Activated naive CD8-positive, alpha-beta T cell treated with anti-CD3 and anti-CD28 coated beads, Interleukin-2, amount 50 U/mL, for 24 hours (primary cell): Measurements from ENCODE around the gene CREB3.
A peak's percentile ranks its signal among the peaks of the same experiment; 100 is the strongest.

Experiments
- ATAC-seq: fragments of 150-1000 bp; cut with Tn5 transposase; one replicate; pipeline ENCODE4 v1.10.0; 2021
- DNase-seq: peaks from one replicate; pipeline ENCODE4 v3.0.0; 2021
- H3K27ac Mint-ChIP-seq: one replicate; pipeline ENCODE4 v1.8.0; 2021; ENCODE audit warnings: mild to moderate bottlenecking, mixed read lengths
- H3K27me3 Mint-ChIP-seq: one replicate; pipeline ENCODE4 v1.8.0; 2021; ENCODE audit warnings: mixed read lengths
- H3K36me3 Mint-ChIP-seq: one replicate; pipeline ENCODE4 v1.8.0; 2021; ENCODE audit warnings: low read depth, mixed read lengths
- H3K4me1 Mint-ChIP-seq: one replicate; pipeline ENCODE4 v1.8.0; 2021; ENCODE audit warnings: mixed read lengths
- H3K4me3 Mint-ChIP-seq: one replicate; pipeline ENCODE4 v1.8.0; 2021; ENCODE audit warnings: mild to moderate bottlenecking, moderate library complexity, mixed read lengths
- H3K9me3 Mint-ChIP-seq: one replicate; pipeline ENCODE4 v1.8.0; 2021; ENCODE audit warnings: mixed read lengths

Gene CREB3

GRCh38 chr9:35758475-35759050, 26.1 kb downstream of the CREB3 start:
- Mint-ChIP-seq H3K9me3 (no peaks in the 10 kb centered on the region), H3K4me3 (peak overlapping the region; percentile 97), H3K27ac (peak overlapping the region; percentile 53), H3K4me1 (peaks cover 39% of the 10 kb centered on the region), H3K27me3 (no peaks in the 10 kb centered on the region), H3K36me3 (peaks cover 5% of the 10 kb centered on the region)
- DNase-seq (no peak), ATAC-seq (no peak)

- Mint-ChIP-seq H3K4me3 (no peak overlapping the region), H3K36me3 (peaks cover 5% of the 10 kb centered on the region), H3K9me3 (no peaks in the 10 kb centered on the region), H3K4me1 (peaks cover 39% of the 10 kb centered on the region), H3K27me3 (no peaks in the 10 kb centered on the region), H3K27ac (no peak overlapping the region)
- ATAC-seq (no peak), DNase-seq (no peak)
Measured at GRCh38 chr9:35759795-35760194, 27.3 kb downstream of the CREB3 start.

- DNase-seq: no peak
- H3K4me3 Mint-ChIP-seq: no peak overlapping the region
- no peak for ATAC-seq
- peaks cover 5% of the 10 kb centered on the region for H3K36me3 Mint-ChIP-seq
- peaks cover 39% of the 10 kb centered on the region for H3K4me1 Mint-ChIP-seq
- H3K27me3 Mint-ChIP-seq: no peaks in the 10 kb centered on the region
- H3K27ac Mint-ChIP-seq: no peak overlapping the region
- no peaks in the 10 kb centered on the region for H3K9me3 Mint-ChIP-seq
Measured at GRCh38 chr9:35760651-35761050, 28.2 kb downstream of the CREB3 start.

- ATAC-seq: no peak
- Mint-ChIP-seq H3K9me3 (no peaks in the 10 kb centered on the region), H3K4me1 (peaks cover 26% of the 10 kb centered on the region), H3K27ac (no peak overlapping the region), H3K27me3 (no peaks in the 10 kb centered on the region), H3K36me3 (peaks cover 5% of the 10 kb centered on the region), H3K4me3 (no peak overlapping the region)
- no peak for DNase-seq
Measured at GRCh38 chr9:35763181-35763580, 30.7 kb downstream of the CREB3 start.

GRCh38 chr9:35763803-35764202, 31.3 kb downstream of the CREB3 start:
- no peaks in the 10 kb centered on the region for H3K9me3 Mint-ChIP-seq
- H3K4me1 Mint-ChIP-seq: peaks cover 20% of the 10 kb centered on the region
- DNase-seq (no peak), ATAC-seq (no peak)
- no peak overlapping the region for H3K27ac Mint-ChIP-seq
- H3K27me3 Mint-ChIP-seq: no peaks in the 10 kb centered on the region
- H3K36me3 Mint-ChIP-seq: peaks cover 1% of the 10 kb centered on the region
- no peak overlapping the region for H3K4me3 Mint-ChIP-seq

- ATAC-seq: no peak
- H3K4me1 Mint-ChIP-seq: peaks cover 5% of the 10 kb centered on the region
Measured at GRCh38 chr9:35766997-35767396, 34.5 kb downstream of the CREB3 start.

GRCh38 chr9:35767458-35767857, 35.0 kb downstream of the CREB3 start:
- no peak for ATAC-seq
- no peaks in the 10 kb centered on the region for H3K9me3 Mint-ChIP-seq
- H3K27me3 Mint-ChIP-seq: no peaks in the 10 kb centered on the region
- no peak for DNase-seq
- no peak overlapping the region for H3K4me3 Mint-ChIP-seq
- H3K27ac Mint-ChIP-seq: no peak overlapping the region
- no peaks in the 10 kb centered on the region for H3K36me3 Mint-ChIP-seq
- H3K4me1 Mint-ChIP-seq: peaks cover 5% of the 10 kb centered on the region

More at GRCh38 chr9:35766997-35767396, 34.5 kb downstream of the CREB3 start:
- no peak overlapping the region for H3K27ac Mint-ChIP-seq
- no peaks in the 10 kb centered on the region for H3K36me3 Mint-ChIP-seq
- H3K27me3 Mint-ChIP-seq: no peaks in the 10 kb centered on the region
- no peaks in the 10 kb centered on the region for H3K9me3 Mint-ChIP-seq
- no peak for DNase-seq
- H3K4me3 Mint-ChIP-seq: no peak overlapping the region

- peaks cover 5% of the 10 kb centered on the region for H3K4me1 Mint-ChIP-seq
- no peaks in the 10 kb centered on the region for H3K27me3 Mint-ChIP-seq
- no peak overlapping the region for H3K4me3 Mint-ChIP-seq
- H3K27ac Mint-ChIP-seq: no peak overlapping the region
- no peaks in the 10 kb centered on the region for H3K36me3 Mint-ChIP-seq
- ATAC-seq (no peak), DNase-seq (no peak)
- H3K9me3 Mint-ChIP-seq: no peaks in the 10 kb centered on the region
Measured at GRCh38 chr9:35769763-35770162, 37.3 kb downstream of the CREB3 start.

- H3K9me3 Mint-ChIP-seq: no peaks in the 10 kb centered on the region
- no peak overlapping the region for H3K4me3 Mint-ChIP-seq
- H3K27me3 Mint-ChIP-seq: no peaks in the 10 kb centered on the region
- H3K4me1 Mint-ChIP-seq: peaks cover 8% of the 10 kb centered on the region
- no peak for DNase-seq
- ATAC-seq: no peak
- no peak overlapping the region for H3K27ac Mint-ChIP-seq
- H3K36me3 Mint-ChIP-seq: no peaks in the 10 kb centered on the region
Measured at GRCh38 chr9:35771075-35771433, 38.6 kb downstream of the CREB3 start.

GRCh38 chr9:35771534-35771933, 39.1 kb downstream of the CREB3 start:
- Mint-ChIP-seq H3K4me1 (peaks cover 4% of the 10 kb centered on the region), H3K4me3 (no peak overlapping the region), H3K9me3 (no peaks in the 10 kb centered on the region), H3K27ac (no peak overlapping the region), H3K36me3 (no peaks in the 10 kb centered on the region), H3K27me3 (no peaks in the 10 kb centered on the region)
- DNase-seq (no peak), ATAC-seq (no peak)

- no peak for DNase-seq
- Mint-ChIP-seq H3K4me3 (no peak overlapping the region), H3K27me3 (no peaks in the 10 kb centered on the region), H3K27ac (no peak overlapping the region), H3K9me3 (no peaks in the 10 kb centered on the region), H3K4me1 (peaks cover 4% of the 10 kb centered on the region), H3K36me3 (no peaks in the 10 kb centered on the region)
- ATAC-seq: no peak
Measured at GRCh38 chr9:35771943-35772342, 39.5 kb downstream of the CREB3 start.

GRCh38 chr9:35774907-35775635, 42.6 kb downstream of the CREB3 start:
- H3K9me3 Mint-ChIP-seq: no peaks in the 10 kb centered on the region
- peaks cover 4% of the 10 kb centered on the region for H3K4me1 Mint-ChIP-seq
- ATAC-seq: no peak
- H3K4me3 Mint-ChIP-seq: no peak overlapping the region
- no peak for DNase-seq
- H3K27ac Mint-ChIP-seq: no peak overlapping the region
- peaks cover 6% of the 10 kb centered on the region for H3K36me3 Mint-ChIP-seq
- H3K27me3 Mint-ChIP-seq: no peaks in the 10 kb centered on the region

GRCh38 chr9:35776018-35776417, 43.6 kb downstream of the CREB3 start:
- no peak for ATAC-seq
- no peaks in the 10 kb centered on the region for H3K9me3 Mint-ChIP-seq
- H3K4me3 Mint-ChIP-seq: no peak overlapping the region
- peaks cover 14% of the 10 kb centered on the region for H3K36me3 Mint-ChIP-seq
- no peaks in the 10 kb centered on the region for H3K27me3 Mint-ChIP-seq
- H3K4me1 Mint-ChIP-seq: peaks cover 4% of the 10 kb centered on the region
- DNase-seq: no peak
- H3K27ac Mint-ChIP-seq: no peak overlapping the region

- H3K27me3 Mint-ChIP-seq: no peaks in the 10 kb centered on the region
Measured at GRCh38 chr9:35778496-35778895, 46.0 kb downstream of the CREB3 start.

GRCh38 chr9:35781066-35781465, 48.6 kb downstream of the CREB3 start:
- Mint-ChIP-seq H3K4me3 (no peak overlapping the region), H3K4me1 (no peaks in the 10 kb centered on the region), H3K27ac (no peak overlapping the region), H3K27me3 (no peaks in the 10 kb centered on the region), H3K36me3 (peaks cover 31% of the 10 kb centered on the region), H3K9me3 (peaks cover 4% of the 10 kb centered on the region)
- DNase-seq (no peak), ATAC-seq (no peak)

More at GRCh38 chr9:35778496-35778895, 46.0 kb downstream of the CREB3 start:
- Mint-ChIP-seq H3K4me3 (no peak overlapping the region), H3K4me1 (peaks cover 4% of the 10 kb centered on the region), H3K36me3 (peaks cover 18% of the 10 kb centered on the region), H3K9me3 (peaks cover 3% of the 10 kb centered on the region), H3K27ac (no peak overlapping the region)
- no peak for DNase-seq
- no peak for ATAC-seq
